SK-N-SH (cell line): ENCODE data around the gene SFT2D3. TPM values are rescaled to one million over a fixed set of nuclear protein-coding genes. Genes with fewer than 3 reads are reported as not detected.

Source experiments
- CTCF ChIA-PET: fragments of 300-600, 350-600 bp; formaldehyde crosslinking; extraction: SDS; loops from one replicate; lab custom pipeline; 2021; lab: Yijun Ruan, JAX
- POLR2A ChIA-PET: fragments of 350-600 bp; sonication (Branson Sonifier 250); formaldehyde crosslinking; extraction: SDS; loops from one replicate; lab custom pipeline; 2020; ENCODE audit warnings: antibody characterized with exemption, inconsistent platforms; lab: Yijun Ruan, JAX
- DNase-seq: peaks from one replicate; pipeline ENCODE4 v3.0.0; 2012
- H2AFZ ChIP-seq: fragments of 200-600 bp; sonication (generic); 2 replicates; pipeline ENCODE4 v1.8.1; 2016; ENCODE audit warnings: antibody characterized with exemption, mild to moderate bottlenecking, low read depth
- H3F3A ChIP-seq: fragments of 200-600 bp; sonication (generic); replicated peaks from 2 replicates; pipeline ENCODE3; 2016; ENCODE audit warnings: antibody characterized with exemption, mild to moderate bottlenecking; ENCODE audit not compliant: insufficient read depth
- H3K27ac ChIP-seq, 2 experiments: fragments of 200-500 bp in 1 of 2; fragments of 200-600 bp in 1 of 2; sonication (Bioruptor generic) in 1 of 2; sonication (generic), shearing (Covaris generic) in 1 of 2; 2 replicates each; pipeline versions ENCODE4 v1.5.1 to v1.6.1; 2014 to 2016; ENCODE audit warnings: low read depth in 2 of 2, inconsistent platforms in 1 of 2, low read length in 1 of 2, mild to moderate bottlenecking in 1 of 2, mixed read lengths in 1 of 2
- H3K27me3 ChIP-seq: fragments of 200-600 bp; sonication (generic), shearing (Covaris generic); 2 replicates; pipeline ENCODE4 v1.6.1; 2016; ENCODE audit warnings: mixed run types; ENCODE audit not compliant: insufficient read depth
- H3K36me3 ChIP-seq, 2 experiments: fragments of 200-500 bp in 1 of 2; fragments of 200-600 bp in 1 of 2; sonication (Bioruptor generic) in 1 of 2; sonication (generic) in 1 of 2; replicated peaks in 1 of 2; 2 replicates each; pipeline versions ENCODE3 to v1.5.1; 2014 to 2016; ENCODE audit warnings: low read length in 1 of 2, mild to moderate bottlenecking in 1 of 2; ENCODE audit not compliant: insufficient read depth in 2 of 2, control insufficient read depth in 1 of 2
- H3K4me1 ChIP-seq, 2 experiments: fragments of 200-500 bp in 1 of 2; fragments of 200-600 bp in 1 of 2; sonication (Bioruptor generic) in 1 of 2; sonication (generic), shearing (Covaris generic) in 1 of 2; 2 replicates each; pipeline versions ENCODE4 v1.5.1 to v1.6.1; 2014 to 2016; ENCODE audit warnings: low read depth in 1 of 2, low read length in 1 of 2, mixed run types in 1 of 2; ENCODE audit not compliant: insufficient read depth in 2 of 2, control insufficient read depth in 1 of 2
- H3K4me2 ChIP-seq: fragments of 200-600 bp; sonication (generic), shearing (Covaris generic); 2 replicates; pipeline ENCODE4 v1.6.1; 2017; ENCODE audit warnings: mixed run types
- H3K4me3 ChIP-seq, 2 experiments: fragments of 200-500 bp in 1 of 2; fragments of 200-600 bp in 1 of 2; sonication (Bioruptor generic) in 1 of 2; sonication (generic), shearing (Covaris generic) in 1 of 2; 2 replicates each; pipeline versions ENCODE4 v1.5.1 to v1.8.1; 2014 to 2016; ENCODE audit warnings: low read depth in 2 of 2, inconsistent platforms in 1 of 2, low read length in 1 of 2, mild to moderate bottlenecking in 1 of 2, mixed read lengths in 1 of 2, moderate library complexity in 1 of 2
- H3K79me2 ChIP-seq: fragments of 200-600 bp; sonication (generic); 2 replicates; pipeline ENCODE4 v1.8.1; 2017; ENCODE audit warnings: mild to moderate bottlenecking; ENCODE audit not compliant: insufficient read depth
- H3K9ac ChIP-seq: fragments of 200-600 bp; sonication (generic); 2 replicates; pipeline ENCODE4 v1.6.1; 2017; ENCODE audit warnings: mixed run types
- H3K9me2 ChIP-seq: fragments of 200-600 bp; sonication (generic); 2 replicates; pipeline ENCODE4 v1.6.1; 2017; ENCODE audit warnings: mixed run types
- H3K9me3 ChIP-seq: fragments of 200-600 bp; sonication (generic); 2 replicates; pipeline ENCODE4 v1.6.1; 2017; ENCODE audit warnings: mixed run types, mild to moderate bottlenecking, moderate library complexity
- H4K20me1 ChIP-seq: fragments of 200-600 bp; sonication (generic); 2 replicates; pipeline ENCODE4 v1.6.1; 2017; ENCODE audit warnings: mild to moderate bottlenecking, mixed run types; ENCODE audit not compliant: insufficient read depth
- CHD2 ChIP-seq: fragments of 150-350 bp; IDR thresholded peaks from 2 replicates; pipeline ENCODE4 v1.6.1; 2018; ENCODE audit warnings: low read length; ENCODE audit not compliant: partially characterized antibody
- ELF1 ChIP-seq: IDR thresholded peaks from 2 replicates; pipeline ENCODE4 v1.4.0; 2012
- EP300 ChIP-seq, 2 experiments: IDR thresholded peaks; 2 replicates each; pipeline versions ENCODE4 v1.4.0 to v1.6.1; 2012; ENCODE audit warnings: borderline replicate concordance in 1 of 2, low read depth in 1 of 2, low read length in 1 of 2
- FOXJ3 ChIP-seq: sonication (generic); formaldehyde crosslinking; IDR thresholded peaks from 2 replicates; pipeline ENCODE4 v1.5.1; 2020; ENCODE audit warnings: mild to moderate bottlenecking, missing genetic modification reagents
- FOXM1 ChIP-seq: IDR thresholded peaks from 2 replicates; pipeline ENCODE4 v1.4.0; 2012; ENCODE audit warnings: low read depth, mild to moderate bottlenecking
- GABPA ChIP-seq: IDR thresholded peaks from 2 replicates; pipeline ENCODE4 v1.4.0; 2012; ENCODE audit warnings: low read depth, mild to moderate bottlenecking
- NFIC ChIP-seq: IDR thresholded peaks from 2 replicates; pipeline ENCODE4 v1.4.0; 2012; ENCODE audit warnings: borderline replicate concordance
- RAD21 ChIP-seq: IDR thresholded peaks from 2 replicates; pipeline ENCODE4 v1.6.1; 2012; ENCODE audit warnings: mild to moderate bottlenecking, low read length
- RCOR1 ChIP-seq: fragments of 150-350 bp; IDR thresholded peaks from 2 replicates; pipeline ENCODE4 v1.6.1; 2017; ENCODE audit warnings: antibody characterized with exemption, low read length
- RXRA ChIP-seq: IDR thresholded peaks from 2 replicates; pipeline ENCODE4 v1.4.0; 2012; ENCODE audit warnings: low read depth, mild to moderate bottlenecking, borderline replicate concordance
- SIN3A ChIP-seq: IDR thresholded peaks from 2 replicates; pipeline ENCODE4 v1.6.1; 2012; ENCODE audit warnings: low read depth, mild to moderate bottlenecking, low read length, moderate library complexity, borderline replicate concordance
- SMC3 ChIP-seq: IDR thresholded peaks from 2 replicates; pipeline ENCODE4 v1.6.1; 2012; ENCODE audit warnings: low read depth, low read length, improper control_type of control experiment
- TAF1 ChIP-seq: IDR thresholded peaks from 2 replicates; pipeline ENCODE4 v1.6.1; 2012; ENCODE audit warnings: low read depth, mild to moderate bottlenecking, low read length, moderate library complexity, borderline replicate concordance
- TCF12 ChIP-seq: IDR thresholded peaks from 2 replicates; pipeline ENCODE4 v1.4.0; 2012
- TEAD4 ChIP-seq: IDR thresholded peaks from 2 replicates; pipeline ENCODE4 v1.4.0; 2012; ENCODE audit warnings: mild to moderate bottlenecking, borderline replicate concordance; ENCODE audit not compliant: insufficient read depth
- WGBS: methylation state at CpG from one replicate; pipeline ENCODE4 v1.1.6; 2017; ENCODE audit warnings: low lambda C conversion rate; 5-methylcytosine and 5-hydroxymethylcytosine counted together
- polyA plus RNA-seq, 3 experiments: library from polyadenylated mRNA; depleted of rRNA; stranded (reverse); fragments of >200 nt; gene quantifications; 2 replicates each; pipeline ENCODE4 v1.2.3, GENCODE V29; 2012
- TF ChIP-seq, protein P1 (sequence below): fragments of 150-350 bp; IDR thresholded peaks from 2 replicates; pipeline ENCODE4 v1.6.1; 2017; ENCODE audit warnings: antibody characterized with exemption, low read length, low read depth, borderline replicate concordance
- TF ChIP-seq, protein P2 (sequence below): IDR thresholded peaks from 2 replicates; pipeline ENCODE4 v1.4.0; 2012; ENCODE audit warnings: low read depth, borderline replicate concordance
- TF ChIP-seq, protein P3 (sequence below): IDR thresholded peaks from 2 replicates; pipeline ENCODE4 v1.4.0; 2012; ENCODE audit warnings: low read depth, borderline replicate concordance
- TF ChIP-seq, protein P4 (sequence below): fragments of 150-350 bp; IDR thresholded peaks from 2 replicates; pipeline ENCODE4 v1.6.1; 2016; ENCODE audit warnings: mild to moderate bottlenecking, low read depth, low read length
- TF ChIP-seq, protein P5 (sequence below): IDR thresholded peaks from 2 replicates; pipeline ENCODE4 v1.4.0; 2012; ENCODE audit warnings: low read depth

Gene SFT2D3
- polyA plus RNA-seq, 1 of the 3 experiments (the other 2 are of a cell fraction), result 3.2 TPM

DNA sequence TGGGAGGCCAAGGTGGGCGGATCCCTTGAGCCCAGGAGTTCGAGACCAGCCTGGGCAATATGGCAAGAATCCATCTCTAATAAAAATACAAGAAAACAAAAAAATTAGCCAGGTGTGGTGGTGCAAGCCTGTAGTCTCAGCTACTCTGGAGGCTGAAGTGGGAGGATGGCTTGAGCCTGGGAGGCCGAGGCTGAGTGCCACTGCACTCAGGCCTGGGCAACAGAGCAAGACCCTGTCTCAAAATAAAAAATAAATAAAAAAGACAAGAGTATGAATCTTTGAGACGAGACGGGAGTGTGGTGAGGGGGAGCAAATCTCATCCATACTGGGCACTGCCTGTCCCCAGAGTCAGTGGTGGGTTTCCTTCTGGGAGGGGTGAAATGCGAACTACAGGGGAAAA, 43.2 kb upstream of the SFT2D3 start:
- TF ChIP-seq, protein P1, sequence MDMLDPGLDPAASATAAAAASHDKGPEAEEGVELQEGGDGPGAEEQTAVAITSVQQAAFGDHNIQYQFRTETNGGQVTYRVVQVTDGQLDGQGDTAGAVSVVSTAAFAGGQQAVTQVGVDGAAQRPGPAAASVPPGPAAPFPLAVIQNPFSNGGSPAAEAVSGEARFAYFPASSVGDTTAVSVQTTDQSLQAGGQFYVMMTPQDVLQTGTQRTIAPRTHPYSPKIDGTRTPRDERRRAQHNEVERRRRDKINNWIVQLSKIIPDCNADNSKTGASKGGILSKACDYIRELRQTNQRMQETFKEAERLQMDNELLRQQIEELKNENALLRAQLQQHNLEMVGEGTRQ, result no peak
- TF ChIP-seq, protein P2, sequence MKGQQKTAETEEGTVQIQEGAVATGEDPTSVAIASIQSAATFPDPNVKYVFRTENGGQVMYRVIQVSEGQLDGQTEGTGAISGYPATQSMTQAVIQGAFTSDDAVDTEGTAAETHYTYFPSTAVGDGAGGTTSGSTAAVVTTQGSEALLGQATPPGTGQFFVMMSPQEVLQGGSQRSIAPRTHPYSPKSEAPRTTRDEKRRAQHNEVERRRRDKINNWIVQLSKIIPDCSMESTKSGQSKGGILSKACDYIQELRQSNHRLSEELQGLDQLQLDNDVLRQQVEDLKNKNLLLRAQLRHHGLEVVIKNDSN, result no peak
- TF ChIP-seq, protein P3, sequence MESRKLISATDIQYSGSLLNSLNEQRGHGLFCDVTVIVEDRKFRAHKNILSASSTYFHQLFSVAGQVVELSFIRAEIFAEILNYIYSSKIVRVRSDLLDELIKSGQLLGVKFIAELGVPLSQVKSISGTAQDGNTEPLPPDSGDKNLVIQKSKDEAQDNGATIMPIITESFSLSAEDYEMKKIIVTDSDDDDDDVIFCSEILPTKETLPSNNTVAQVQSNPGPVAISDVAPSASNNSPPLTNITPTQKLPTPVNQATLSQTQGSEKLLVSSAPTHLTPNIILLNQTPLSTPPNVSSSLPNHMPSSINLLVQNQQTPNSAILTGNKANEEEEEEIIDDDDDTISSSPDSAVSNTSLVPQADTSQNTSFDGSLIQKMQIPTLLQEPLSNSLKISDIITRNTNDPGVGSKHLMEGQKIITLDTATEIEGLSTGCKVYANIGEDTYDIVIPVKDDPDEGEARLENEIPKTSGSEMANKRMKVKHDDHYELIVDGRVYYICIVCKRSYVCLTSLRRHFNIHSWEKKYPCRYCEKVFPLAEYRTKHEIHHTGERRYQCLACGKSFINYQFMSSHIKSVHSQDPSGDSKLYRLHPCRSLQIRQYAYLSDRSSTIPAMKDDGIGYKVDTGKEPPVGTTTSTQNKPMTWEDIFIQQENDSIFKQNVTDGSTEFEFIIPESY, result no peak
- TF ChIP-seq TCF12 (no peak), ELF1 (no peak), NFIC (no peak), CHD2 (no peak), FOXM1 (no peak), RCOR1 (no peak)
- H3K4me3 ChIP-seq, result no peak overlapping the region
- no peak overlapping the region for H3K9ac ChIP-seq
- H2AFZ ChIP-seq, result no peak overlapping the region
- H3K9me3 ChIP-seq, result no peaks in the 10 kb centered on the region
- POLR2A ChIA-PET, result no interaction called here
- H3F3A ChIP-seq, result no peaks in the 10 kb centered on the region
- CTCF ChIA-PET, result interaction anchor here (0.9 kb wide), 1 partner anchor 8 kb away, joined by 3 read pairs; no protein-coding TSS in a partner anchor
- no peak for DNase-seq
- H4K20me1 ChIP-seq, result no peaks in the 10 kb centered on the region
- peaks cover 0 to 37% of the 10 kb centered on the region in 2 experiments; a peak in 1 of 4 replicates for H3K4me1 ChIP-seq
- H3K9me2 ChIP-seq, result no peaks in the 10 kb centered on the region
- no peak overlapping the region for H3K27ac ChIP-seq
- H3K4me2 ChIP-seq, result no peak overlapping the region
- H3K27me3 ChIP-seq, result no peaks in the 10 kb centered on the region
- H3K79me2 ChIP-seq, result no peaks in the 10 kb centered on the region
- WGBS, result 66% methylated on average over 6 of the region's 6 CpGs
- H3K36me3 ChIP-seq, result no peaks in the 10 kb centered on the region

DNA sequence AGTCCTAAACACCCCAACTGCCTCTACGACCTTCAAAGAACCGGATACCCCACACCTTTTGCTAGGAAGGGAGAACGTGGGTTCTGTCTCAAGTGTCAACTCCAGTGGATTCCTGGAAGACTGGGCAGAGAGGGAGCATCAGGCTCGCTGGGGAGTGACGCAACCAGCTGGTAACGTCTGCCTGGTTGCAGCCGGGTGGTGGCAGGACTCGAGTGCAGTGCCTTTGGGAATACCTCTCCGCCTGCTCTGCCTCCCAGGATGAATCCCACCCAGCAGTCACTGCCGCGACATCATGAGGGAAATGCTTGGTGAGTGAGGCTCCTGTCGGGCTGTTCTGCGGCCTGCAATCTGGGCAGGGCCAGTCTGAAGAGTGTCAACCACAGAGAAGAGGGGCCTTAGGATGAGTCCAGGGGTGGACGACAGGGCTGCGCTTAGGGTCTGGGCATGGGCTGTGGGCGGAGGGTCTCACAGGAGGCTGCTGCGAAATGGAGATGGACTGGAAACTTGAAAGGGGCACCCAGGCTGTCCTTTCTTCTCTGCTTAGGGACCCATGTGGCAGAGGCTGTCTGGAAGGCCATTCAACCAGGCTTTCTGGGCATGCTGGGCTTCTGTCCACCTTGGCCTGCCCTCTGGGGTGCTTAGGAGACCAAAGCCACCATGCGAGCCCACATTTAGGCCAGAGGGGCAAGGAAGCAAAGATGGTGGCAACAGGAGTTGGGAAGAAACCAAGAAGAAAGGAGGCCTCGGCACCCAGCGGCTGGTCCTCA, 42.5 kb upstream of the SFT2D3 start:
- 78% methylated on average over 17 of the region's 20 CpGs for WGBS
- Histone ChIP-seq H2AFZ (no peak overlapping the region), H3K4me3 (no peak overlapping the region), H3K9ac (no peak overlapping the region), H3K27ac (no peak overlapping the region), H3K79me2 (no peaks in the 10 kb centered on the region), H3K9me2 (no peaks in the 10 kb centered on the region), H4K20me1 (no peaks in the 10 kb centered on the region), H3F3A (no peaks in the 10 kb centered on the region)
- no peak for DNase-seq
- ChIA-PET CTCF (interaction anchor here (0.9 kb wide), 1 partner anchor 9 kb away, joined by 3 read pairs; no protein-coding TSS in a partner anchor), POLR2A (no interaction called here)
- TF ChIP-seq, protein P4, sequence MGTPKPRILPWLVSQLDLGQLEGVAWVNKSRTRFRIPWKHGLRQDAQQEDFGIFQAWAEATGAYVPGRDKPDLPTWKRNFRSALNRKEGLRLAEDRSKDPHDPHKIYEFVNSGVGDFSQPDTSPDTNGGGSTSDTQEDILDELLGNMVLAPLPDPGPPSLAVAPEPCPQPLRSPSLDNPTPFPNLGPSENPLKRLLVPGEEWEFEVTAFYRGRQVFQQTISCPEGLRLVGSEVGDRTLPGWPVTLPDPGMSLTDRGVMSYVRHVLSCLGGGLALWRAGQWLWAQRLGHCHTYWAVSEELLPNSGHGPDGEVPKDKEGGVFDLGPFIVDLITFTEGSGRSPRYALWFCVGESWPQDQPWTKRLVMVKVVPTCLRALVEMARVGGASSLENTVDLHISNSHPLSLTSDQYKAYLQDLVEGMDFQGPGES, result no peak
- TF ChIP-seq EP300 (IDR thresholded peaks at IDR 0.05; ENCODE audit: borderline replicate concordance in 1 of 2, low read depth in 1 of 2, low read length in 1 of 2), result no peak
- TF ChIP-seq GABPA, result no peak
- no peak for TF ChIP-seq SIN3A
- no peak for TF ChIP-seq FOXJ3 (CRISPR knock-in tag)
- no peak for TF ChIP-seq TEAD4
- TF ChIP-seq, protein P3, result no peak
- TF ChIP-seq, protein P5, sequence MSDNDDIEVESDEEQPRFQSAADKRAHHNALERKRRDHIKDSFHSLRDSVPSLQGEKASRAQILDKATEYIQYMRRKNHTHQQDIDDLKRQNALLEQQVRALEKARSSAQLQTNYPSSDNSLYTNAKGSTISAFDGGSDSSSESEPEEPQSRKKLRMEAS, result no peak
- no peak for TF ChIP-seq TAF1
- no peak for TF ChIP-seq CHD2
- TF ChIP-seq SMC3, result no peak
- no peak for TF ChIP-seq RXRA
- TF ChIP-seq RAD21, result no peak
- TF ChIP-seq FOXM1, result no peak
- TF ChIP-seq, all 33 proteins: peak for 0
- Histone ChIP-seq H3K4me1 (peaks cover 0 to 36% of the 10 kb centered on the region in 2 experiments; a peak in 1 of 4 replicates), H3K4me2 (no peak overlapping the region), H3K27me3 (no peaks in the 10 kb centered on the region), H3K36me3 (no peaks in the 10 kb centered on the region), H3K9me3 (no peaks in the 10 kb centered on the region)
